GM12865 (cell line): ENCODE results near the gene VAV3.

ENCODE experiments used
- DNase-seq: peaks from one replicate; pipeline ENCODE4 v3.0.0; 2010; ENCODE audit warnings: low read depth
- H3K4me3 ChIP-seq: 2 replicates; pipeline ENCODE4 v1.5.1; 2011; ENCODE audit warnings: mild to moderate bottlenecking, low read depth, low read length, control low read depth
- TF ChIP-seq, protein P1 (sequence below): IDR thresholded peaks from 2 replicates; pipeline ENCODE4 v1.5.1; 2011; ENCODE audit warnings: low read length, control low read depth, low read depth, inconsistent platforms; ENCODE audit not compliant: insufficient read depth; ENCODE audit errors: missing control alignments

VAV3 gene

DNA sequence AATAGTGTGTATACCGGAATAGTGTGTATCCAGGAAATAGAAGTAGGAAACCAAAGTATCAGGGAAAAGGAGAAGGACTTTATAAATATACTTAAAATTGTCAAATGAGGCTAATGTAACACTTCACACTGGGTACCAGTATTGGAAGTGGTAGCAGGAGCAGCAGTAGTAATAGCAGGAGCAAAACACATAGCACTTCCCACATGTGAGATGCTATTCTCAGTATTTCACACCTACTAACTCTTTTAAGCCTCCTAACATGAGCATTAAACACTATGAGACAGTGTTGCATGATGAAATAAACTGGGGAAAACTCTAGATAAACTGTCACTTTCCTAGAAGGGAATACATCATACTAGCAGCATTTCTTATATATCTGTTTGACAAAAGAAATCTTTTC is 376.7 kb downstream of the VAV3 start:
- TF ChIP-seq, protein P1, sequence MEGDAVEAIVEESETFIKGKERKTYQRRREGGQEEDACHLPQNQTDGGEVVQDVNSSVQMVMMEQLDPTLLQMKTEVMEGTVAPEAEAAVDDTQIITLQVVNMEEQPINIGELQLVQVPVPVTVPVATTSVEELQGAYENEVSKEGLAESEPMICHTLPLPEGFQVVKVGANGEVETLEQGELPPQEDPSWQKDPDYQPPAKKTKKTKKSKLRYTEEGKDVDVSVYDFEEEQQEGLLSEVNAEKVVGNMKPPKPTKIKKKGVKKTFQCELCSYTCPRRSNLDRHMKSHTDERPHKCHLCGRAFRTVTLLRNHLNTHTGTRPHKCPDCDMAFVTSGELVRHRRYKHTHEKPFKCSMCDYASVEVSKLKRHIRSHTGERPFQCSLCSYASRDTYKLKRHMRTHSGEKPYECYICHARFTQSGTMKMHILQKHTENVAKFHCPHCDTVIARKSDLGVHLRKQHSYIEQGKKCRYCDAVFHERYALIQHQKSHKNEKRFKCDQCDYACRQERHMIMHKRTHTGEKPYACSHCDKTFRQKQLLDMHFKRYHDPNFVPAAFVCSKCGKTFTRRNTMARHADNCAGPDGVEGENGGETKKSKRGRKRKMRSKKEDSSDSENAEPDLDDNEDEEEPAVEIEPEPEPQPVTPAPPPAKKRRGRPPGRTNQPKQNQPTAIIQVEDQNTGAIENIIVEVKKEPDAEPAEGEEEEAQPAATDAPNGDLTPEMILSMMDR: no peak
- no peak for DNase-seq
- H3K4me3 ChIP-seq: no peak overlapping the region

DNA sequence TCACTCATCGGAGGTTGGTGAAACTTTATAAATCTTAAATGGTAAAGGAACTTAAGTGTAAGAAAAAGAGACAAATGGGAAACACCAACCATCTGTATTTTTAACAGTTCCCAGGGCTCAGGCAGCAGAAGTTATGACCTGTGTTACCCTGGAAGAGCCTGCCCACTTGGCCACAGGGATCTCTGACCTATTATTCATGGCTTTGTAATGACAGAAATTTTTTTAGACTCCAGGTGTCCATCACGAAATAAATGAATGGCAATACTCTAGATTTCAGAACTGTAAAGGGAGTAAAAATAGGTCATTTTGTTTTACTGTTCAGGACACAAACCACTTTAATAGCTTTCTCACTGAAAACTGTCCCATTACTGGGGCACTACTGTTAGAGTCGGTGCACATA is 389.8 kb downstream of the VAV3 start:
- DNase-seq: no peak
- no peak overlapping the region for H3K4me3 ChIP-seq
- TF ChIP-seq, protein P1: no peak

DNA sequence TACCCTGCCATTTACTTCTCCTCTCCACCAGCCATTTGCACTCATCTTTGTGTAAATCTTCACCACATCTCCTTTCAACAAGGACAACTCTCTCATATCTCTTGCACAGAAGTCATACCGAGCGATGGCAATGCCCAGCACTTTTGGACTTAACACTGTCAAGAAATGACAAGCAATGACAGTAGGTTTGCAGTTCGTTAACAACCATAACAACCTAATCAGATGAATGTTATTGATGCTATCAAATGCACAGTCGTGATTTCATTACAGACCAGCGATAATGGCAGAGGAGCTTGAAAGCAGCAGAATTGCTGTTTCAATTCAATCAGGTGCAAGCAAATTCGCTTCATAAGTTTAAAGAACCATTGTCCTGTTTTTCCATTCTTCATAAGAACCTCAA is 390.9 kb downstream of the VAV3 start:
- no peak overlapping the region for H3K4me3 ChIP-seq
- no peak for DNase-seq
- TF ChIP-seq, protein P1: no peak

DNA sequence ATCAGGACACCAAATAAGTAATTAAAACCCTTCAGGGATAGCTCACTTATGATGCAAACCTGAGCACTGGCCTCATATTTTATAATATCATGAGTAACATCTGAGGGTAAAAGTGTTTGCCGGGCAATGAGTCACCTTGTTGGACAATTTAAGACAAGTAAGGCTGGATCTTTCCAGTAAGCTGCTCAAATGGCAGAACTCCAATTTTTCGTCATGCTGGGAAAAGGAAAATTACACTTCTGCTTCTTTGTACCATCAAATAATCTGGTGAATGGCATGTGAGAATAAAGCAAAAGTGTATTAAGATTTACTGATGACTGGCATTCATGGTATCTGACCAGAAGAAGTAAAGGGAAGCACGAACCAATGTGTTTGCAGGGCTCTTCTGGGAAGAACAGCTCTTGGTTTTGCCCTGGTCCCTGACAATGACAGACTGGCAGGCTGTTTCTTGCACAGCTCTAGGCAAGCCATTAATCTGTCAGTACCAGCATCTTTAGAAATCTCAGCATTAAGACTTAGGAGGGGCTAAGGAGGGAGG is 392.2 kb downstream of the VAV3 start:
- H3K4me3 ChIP-seq: no peak overlapping the region
- no peak for DNase-seq
- TF ChIP-seq, protein P1: no peak

DNA sequence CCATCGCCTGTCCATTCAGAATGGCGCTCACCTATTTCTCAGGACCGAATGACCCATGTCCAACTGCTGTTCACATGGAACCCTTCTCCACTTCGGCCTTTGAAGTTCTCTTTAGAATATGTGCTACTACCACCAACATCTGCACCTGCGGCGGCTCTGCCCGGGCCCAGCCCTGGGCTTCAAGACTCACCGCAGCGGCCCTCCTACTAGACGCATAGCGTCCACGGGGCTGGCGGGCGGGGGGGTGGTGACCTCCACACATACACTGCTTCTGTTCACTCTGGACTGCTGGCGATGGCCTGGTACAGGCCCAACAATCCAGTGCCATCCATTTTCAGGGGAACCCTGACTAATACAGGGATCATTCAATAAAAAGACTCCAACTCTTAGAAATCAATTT is 394.2 kb downstream of the VAV3 start:
- no peak overlapping the region for H3K4me3 ChIP-seq
- peak; percentile 10 for DNase-seq
- TF ChIP-seq, protein P1: no peak

DNA sequence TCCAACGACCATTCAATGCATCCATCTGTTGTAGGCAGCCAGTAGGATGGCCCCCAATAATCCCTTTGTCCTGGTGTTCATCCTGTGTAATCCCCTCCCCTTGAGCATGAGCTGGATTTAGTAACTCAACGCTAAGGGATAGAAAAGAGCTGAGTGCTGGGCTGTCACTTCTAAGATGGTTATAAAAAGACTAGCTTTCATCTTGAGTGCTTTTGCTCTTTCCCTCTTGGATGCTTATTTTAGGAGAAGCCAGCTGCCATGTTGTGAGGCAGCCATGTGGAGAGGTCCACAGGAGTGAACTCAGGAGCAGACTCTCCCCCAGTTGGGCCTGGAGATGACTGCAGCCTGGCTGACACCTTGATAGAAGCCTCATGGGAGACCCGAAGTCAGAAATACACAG is 401.5 kb downstream of the VAV3 start:
- no peak overlapping the region for H3K4me3 ChIP-seq
- DNase-seq: no peak
- TF ChIP-seq, protein P1: no peak

DNA sequence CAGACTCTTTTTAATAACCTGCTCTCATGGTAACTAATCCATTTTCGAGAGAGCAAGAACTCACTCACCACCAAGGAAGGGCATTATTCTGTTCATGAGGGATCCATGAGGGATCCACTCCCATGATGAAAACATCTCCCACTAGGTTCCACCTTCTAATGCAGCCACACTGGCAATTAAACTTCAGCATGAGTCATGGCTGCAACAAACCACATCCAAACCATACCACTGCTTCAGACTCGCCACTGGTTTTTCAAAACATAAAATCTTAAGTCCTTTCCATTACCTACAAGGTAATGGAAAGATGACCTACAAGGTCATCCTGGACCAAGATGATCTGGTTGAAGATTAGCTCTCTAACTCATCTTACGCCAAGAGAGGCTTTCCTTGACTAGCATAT is 405.1 kb downstream of the VAV3 start:
- no peak overlapping the region for H3K4me3 ChIP-seq
- TF ChIP-seq, protein P1: no peak
- no peak for DNase-seq
